Activated CD4-positive, alpha-beta T cell treated with anti-CD3 and anti-CD28 coated beads for 4 hours (primary cell): Measurements from ENCODE around the gene KATNB1.
"Not testable (repeated sequence)": the region's sequence is repeated elsewhere in the genome, so short reads cannot be mapped to it uniquely, and the experiment has no call there.

ENCODE experiments used
- DNase-seq, 2 donors: peaks; one replicate each; pipeline ENCODE4 v3.0.0-alpha.2; 2020

Gene KATNB1

DNA sequence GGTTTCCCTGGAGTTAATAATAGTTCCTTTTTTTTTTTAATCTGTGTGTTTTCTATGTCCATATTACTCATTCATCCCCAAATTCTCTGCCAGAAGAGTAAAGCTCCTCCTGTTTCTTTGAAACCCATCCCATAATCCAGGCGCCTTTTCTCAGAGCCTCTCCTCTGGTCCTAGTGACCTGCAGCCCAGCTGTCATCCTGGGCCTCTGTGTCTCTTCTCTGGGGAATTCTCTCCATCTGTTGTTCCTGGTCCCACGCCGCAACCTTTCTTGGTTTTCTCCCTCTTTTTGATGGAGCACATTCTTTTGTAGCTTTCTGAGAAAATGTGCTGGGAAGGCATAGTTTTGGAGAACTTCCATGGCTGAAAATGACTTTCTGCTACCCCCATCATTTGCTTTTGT, 10.2 kb downstream of the KATNB1 start:
- DNase-seq: no peak

DNA sequence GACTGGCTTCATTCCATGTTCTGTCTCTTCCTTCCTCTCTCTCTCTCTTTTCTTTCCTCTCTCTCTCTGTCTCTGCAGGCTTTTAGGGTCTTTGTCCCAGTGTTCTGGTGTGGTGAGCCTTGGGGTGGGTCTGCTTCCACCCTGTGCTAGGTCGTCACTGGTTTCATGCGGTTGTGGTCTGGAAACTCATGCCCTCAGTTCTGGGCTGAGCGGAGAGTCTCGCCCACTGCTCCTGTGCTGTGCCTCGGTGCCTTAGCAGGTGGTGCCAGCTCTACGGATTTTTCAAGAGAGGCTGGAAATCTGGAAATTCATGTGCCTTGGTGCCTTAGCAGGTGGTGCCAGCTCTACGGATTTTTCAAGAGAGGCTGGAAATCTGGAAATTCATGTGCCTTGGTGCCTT, 10.7 kb downstream of the KATNB1 start:
- DNase-seq: not testable (repeated sequence)

DNA sequence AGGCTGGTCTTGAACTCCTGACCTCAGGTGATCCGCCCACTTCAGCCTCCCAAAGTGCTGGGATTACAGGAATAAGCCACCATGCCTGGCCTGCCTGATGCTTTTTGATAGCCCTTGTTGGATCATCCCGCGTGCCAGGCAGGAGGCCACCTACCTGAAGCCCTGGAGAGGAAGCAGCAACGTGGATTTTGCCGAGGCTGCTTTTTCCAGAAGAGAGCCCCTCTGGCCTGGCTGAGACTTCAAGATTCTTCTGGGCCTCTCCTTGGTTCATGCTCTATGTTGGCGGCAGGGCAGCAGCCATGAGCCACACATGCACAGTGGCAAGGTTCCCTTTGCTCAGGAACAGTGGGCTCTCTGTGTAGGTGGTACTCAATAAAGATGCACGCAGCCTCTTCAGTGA, 11.5 kb downstream of the KATNB1 start:
- no peak for DNase-seq

DNA sequence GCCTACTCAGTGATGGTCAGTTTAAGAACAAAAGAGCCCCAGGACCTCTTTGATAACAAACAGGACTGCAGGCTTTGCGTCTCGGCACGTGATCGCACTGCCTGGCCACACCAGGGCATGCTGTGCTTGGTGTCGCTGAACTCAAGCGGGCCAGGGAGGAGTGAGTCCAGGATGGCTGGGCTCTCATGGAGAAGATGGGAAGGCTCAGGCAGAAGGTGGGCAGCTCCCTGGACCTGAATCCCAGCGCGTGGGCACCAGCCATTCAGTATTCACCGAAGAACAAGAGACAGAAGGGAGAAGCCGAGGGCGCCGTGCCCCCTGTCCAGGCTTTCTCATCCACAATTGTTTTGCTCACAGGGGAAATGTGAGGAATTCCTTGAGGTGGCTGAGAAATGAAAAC, 11.9 kb downstream of the KATNB1 start:
- no peak for DNase-seq

DNA sequence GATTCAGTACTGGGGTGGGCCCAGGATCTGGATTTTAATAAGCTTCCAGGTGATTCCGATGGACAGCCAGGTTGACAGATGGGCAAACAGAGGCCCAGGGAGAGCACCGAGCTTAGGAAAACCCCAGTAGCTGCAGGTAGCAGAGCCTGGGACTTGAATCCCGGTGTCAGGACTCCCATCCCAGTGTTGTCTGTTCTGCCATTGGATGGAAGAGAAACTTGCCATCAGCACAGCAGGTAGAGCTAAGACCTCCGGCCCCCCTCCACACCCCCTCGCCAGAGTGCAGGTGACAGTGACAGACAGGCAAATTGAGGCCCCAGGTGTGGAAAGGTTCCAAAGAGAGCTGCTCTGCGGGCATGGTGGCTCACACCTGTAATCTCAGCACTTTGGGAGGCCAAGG, 12.4 kb downstream of the KATNB1 start:
- no peak for DNase-seq

DNA sequence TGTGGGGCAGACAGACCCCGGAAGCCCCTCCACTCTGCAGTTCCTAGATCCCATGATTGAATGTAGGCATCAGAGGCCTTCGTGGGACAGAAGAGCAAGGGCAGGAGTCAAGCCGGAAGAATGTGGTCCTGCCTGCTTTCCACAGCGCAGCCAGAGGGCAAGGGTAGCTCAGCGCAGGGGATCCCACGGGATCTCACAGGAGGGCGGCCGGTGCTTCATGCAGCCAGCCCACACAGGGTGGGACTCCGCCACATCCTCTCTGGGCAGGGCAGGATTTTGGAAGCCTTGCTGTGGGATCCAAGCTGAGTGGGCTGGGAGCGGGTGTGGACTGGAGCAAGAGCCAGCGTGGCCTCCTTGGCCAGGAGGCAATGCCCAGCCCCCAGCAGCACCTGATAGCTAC, 13.0 kb downstream of the KATNB1 start:
- no peak for DNase-seq

DNA sequence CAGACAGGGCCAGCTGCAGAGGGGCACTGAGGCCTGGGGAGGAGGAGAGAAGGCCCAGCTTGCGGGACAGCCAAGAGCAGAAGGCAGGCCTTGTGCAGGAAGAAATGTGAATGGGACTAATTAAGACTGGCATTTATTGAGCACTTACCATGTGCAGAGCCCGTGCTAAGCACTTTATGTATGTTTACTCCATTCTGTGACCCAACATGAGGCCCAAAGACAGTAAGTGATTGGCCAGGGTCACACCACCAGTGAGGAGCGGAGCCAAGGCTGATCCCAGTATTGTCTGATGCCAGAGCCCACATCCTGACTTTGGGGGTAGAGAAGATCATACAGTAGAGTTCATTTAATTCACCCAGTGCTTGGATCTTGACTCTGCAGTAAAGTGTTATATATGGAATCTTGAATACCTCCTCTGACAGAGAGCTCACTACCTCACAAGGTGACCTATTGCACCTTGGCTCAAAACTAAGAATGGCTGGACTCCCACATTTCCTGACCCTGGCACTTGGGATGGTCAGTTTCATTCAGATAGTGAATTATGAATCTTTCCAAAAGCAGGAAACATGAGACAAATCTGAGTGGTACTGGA, 13.6 kb downstream of the KATNB1 start:
- DNase-seq: no peak

DNA sequence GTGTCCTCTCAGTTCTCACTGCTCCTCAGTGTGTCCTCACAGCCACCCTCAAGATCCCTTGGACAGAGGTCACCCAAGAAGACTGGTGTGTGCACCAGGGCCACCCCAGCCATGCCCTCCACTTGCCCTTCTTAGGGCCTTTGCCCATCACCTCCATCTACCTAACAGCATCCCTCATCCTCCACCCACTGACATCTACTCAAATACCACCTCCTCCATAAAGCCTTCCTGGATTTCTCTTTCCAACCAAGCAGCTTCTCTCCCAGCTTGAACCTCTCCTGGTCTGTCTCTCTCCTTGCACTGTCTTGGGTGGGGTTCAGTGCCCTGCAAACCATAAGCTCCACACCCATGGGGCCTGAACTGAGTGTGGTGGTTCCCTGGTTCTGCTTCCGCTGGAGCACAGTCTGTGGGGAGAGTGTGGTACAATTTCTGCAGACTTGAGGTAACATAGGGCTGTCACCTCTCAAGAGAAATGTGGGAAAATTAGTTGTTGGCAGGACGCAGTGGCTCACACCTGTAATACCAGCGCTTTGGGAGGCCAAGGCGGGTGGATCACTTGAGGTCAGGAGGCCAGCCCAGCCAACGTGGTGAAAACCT, 14.4 kb downstream of the KATNB1 start:
- DNase-seq: no peak

DNA sequence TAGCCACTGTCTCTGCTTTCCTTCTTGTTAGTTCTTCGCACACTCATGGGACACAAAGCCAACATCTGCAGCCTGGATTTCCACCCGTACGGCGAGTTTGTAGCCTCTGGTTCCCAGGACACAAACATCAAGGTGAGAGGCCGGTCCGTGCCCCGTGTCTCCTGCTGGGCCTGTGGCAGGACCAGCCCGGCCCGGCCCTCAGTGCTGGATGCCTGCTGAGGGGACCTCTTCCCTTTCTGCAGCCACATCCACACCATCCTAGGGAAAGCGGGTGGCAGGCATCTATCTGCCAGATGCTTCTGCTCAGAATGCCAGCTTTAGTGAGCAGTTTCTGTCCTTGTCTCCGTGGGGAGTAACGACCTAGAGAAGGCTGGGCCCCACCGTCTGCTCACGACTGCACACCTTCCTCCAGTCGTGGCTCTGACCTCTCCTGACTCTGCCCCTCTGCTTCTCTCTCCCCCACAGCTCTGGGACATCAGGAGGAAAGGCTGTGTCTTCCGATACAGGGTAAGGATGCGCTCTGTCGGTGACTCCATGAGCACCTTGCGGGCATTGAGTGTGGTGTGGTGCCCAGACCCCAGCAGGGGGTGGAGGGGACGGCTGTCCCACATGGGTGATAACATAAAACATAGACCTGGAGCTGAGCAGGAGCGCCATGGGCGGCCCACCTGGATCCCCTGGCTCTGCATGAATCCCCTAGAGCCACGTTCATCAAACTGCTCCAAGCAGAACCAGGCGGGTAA, 15.4 kb downstream of the KATNB1 start:
- no peak for DNase-seq

DNA sequence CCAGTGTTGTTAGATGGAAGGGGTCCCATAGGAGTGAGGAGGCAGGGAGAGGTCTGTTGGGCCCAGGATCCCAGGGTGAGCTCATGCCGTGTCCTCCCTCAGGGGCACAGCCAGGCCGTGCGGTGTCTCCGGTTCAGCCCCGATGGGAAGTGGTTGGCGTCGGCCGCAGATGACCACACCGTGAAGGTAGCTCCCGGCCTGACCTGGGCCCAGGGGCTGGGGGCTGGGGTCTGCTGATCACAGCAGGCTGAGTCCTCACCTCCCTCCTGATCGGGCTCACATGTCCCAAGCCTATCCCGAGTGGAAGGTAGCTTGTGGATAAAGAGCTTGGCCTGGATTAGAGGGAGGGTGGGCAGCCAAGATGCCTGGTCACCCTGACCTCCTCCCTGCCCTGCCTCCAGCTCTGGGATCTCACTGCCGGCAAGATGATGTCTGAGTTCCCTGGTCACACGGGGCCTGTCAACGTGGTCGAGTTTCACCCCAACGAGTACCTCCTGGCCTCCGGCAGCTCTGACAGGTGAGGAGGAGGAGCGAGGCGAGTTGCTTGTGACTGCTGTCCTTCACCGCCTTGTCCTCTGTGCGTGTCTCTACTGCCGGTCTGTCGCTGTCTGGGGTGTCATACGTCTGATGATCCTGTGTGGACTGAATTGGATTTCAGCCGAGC, 16.1 kb downstream of the KATNB1 start:
- no peak for DNase-seq

DNA sequence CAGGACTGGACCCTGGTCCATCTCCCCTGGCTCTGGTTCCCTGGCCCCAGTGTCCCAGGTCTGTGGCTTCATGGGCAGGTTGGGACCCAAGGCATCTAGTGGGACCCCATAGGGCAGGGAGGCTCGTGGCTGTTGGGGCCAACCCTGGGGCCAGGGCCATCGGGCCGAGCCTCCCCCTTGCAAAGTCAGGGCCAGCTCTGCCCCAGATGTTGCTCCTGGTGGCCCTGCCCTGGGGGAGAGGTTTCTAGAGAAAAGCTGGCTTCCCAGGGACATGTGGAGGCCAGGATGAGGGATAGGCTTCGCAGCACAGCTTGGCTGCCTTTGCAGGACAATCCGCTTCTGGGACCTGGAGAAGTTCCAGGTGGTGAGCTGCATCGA, 16.6 kb downstream of the KATNB1 start:
- no peak for DNase-seq

DNA sequence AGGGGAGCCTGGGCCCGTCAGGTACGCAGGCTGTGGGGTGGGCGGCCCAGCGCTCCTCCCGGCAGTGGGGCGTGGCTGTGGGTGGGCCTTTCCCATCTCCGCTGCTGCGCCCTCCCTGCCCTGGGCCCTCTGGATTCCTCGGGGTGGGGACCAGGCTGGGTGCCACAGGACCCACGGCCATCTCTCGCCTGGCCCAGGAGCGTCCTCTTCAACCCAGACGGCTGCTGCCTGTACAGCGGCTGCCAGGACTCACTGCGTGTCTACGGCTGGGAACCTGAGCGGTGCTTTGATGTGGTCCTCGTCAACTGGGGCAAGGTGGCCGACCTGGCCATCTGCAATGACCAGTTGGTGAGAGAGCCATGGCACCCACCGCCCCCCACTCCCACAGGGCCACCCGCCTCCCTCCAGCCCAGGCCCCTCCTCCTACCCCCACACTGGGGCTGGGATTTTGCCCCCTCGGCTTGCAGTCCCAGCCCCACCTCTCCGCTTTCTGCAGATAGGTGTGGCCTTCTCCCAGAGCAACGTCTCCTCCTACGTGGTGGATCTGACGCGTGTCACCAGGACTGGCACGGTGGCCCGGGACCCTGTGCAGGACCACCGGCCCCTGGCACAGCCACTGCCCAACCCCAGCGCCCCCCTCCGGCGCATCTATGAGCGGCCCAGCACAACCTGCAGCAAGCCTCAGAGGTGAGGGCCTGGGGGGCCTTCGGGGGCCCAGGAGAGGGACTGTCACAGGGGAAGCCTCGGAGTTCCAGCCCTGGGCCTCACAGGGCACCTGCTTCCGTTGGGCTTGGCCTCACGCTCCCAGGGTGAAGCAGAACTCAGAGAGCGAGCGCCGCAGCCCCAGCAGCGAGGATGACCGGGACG, 17.2 kb downstream of the KATNB1 start:
- no peak for DNase-seq

DNA sequence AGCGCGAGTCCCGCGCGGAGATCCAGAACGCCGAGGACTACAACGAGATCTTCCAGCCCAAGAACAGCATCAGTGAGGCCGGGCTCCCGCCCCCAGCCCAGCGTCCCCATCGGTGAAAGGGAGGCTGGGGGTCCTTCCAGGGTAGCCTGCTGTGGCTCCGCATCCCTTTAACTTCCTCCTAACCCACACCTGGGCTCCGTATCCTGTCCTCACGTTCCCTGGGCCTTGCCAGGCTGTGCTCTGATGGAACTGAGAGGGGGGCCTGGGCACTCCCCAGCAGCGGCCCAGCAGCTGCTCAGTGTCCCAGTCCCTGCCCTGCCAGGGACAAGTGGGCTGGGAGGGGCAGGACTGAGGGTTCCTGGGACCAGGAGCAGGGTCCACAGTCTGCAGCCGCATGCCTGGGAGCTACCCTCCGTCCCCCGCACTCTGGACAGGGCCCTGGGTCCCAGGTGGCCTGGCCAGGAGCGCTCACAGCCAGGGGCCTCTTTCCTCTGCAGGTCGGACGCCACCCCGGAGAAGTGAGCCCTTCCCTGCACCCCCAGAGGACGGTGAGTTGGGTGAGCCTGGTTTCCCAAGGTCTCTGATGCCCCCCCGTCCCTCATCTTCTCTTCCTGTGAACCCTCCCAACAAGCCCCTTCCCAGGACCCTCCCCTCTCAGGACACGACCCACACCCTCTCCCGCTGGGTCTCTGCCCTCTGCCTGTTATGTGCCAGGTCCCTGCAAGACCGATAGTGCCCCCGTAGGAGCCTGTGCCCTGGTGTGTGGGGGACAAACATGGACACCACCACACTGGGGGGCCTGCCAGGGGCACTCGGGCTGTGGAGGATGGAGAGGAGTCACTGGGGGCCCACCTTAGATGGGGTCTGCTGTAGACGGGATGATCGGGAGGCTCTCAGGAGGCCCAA, 18.1 kb downstream of the KATNB1 start:
- no peak for DNase-seq

DNA sequence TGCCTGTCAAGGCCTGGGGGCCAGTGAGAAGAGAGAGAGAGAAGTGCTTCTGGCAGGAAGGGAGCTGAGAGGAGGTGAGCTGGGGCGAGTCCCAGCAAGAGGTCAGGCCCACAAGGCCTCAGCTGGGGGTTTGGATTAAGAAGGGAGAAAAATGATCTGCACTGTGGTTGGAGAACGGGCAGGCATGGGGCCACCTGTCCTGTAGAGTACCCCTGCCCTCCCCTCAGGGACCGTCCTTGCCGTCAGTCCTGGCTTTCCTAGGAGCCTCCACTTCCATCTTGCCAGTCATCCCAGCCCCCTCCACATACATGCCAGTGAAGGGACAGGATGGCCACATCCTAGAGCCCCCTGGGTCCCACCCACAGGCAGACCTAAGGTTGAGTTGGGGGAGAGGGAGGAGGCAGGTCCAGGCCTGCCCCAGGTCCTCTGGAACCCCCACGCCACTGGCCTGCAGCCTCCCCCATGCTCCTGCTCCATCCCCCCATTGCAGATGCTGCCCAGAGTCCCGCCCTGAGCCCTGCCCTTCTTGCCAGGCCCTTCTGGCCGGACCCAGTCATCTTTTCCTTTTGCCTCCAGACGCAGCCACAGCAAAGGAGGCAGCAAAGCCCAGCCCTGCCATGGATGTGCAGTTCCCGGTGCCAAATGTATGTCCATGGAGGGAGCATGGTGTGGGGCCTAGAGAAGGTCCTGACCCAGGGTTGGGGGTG, 18.9 kb downstream of the KATNB1 start:
- no peak for DNase-seq

DNA sequence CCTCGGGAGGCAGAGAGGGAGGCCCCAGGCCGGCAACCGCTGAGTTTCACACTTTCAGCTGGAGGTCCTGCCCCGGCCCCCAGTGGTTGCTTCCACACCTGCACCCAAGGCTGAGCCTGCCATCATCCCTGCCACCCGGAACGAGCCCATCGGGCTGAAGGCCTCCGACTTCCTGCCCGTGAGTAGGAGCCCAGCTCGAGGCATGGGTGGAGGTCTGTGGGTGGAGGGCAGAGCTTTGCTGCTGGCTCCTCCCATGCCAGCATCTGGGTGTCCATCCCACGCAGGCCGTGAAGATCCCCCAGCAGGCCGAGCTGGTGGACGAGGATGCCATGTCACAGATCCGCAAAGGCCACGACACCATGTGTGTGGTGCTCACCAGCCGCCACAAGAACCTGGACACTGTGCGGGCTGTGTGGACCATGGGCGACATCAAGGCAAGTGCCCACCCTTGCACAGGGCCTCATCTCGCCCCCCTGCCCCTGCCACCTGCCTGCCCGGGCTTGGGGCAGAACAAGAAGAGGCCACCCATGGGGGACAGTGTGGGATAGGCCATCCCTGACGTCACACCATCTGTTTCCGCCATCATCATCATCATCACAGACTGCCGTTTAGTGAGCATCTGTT, 19.6 kb downstream of the KATNB1 start:
- no peak for DNase-seq

DNA sequence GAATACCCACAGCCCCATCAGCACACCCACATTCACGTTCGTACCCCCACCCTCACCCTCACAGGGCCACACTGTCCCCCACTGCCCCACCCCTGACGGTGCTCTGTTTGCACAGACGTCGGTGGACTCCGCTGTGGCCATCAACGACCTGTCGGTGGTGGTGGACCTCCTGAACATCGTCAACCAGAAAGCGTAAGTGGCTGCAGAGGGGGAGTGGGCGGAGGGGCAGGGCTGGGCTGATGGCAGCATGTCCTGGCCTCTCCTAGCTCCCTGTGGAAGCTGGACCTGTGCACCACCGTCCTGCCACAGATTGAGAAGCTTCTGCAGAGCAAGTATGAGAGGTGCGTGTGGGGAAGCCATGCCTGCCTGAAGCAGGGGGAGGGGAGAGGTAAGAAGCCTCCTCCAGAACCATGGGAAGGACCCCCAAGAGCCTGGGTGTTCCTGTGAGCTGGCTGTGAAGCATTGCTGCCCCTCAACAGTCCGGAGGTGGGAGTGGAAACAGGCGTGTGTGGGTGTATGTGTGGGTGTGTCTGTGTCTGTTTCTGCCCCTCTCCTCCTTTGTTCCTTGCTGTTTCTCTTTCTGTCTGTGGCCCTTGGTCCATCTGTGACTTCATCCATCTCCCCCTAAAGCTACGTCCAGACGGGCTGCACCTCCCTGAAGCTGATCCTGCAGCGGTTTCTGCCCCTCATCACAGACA, 20.3 kb downstream of the KATNB1 start:
- DNase-seq: no peak

DNA sequence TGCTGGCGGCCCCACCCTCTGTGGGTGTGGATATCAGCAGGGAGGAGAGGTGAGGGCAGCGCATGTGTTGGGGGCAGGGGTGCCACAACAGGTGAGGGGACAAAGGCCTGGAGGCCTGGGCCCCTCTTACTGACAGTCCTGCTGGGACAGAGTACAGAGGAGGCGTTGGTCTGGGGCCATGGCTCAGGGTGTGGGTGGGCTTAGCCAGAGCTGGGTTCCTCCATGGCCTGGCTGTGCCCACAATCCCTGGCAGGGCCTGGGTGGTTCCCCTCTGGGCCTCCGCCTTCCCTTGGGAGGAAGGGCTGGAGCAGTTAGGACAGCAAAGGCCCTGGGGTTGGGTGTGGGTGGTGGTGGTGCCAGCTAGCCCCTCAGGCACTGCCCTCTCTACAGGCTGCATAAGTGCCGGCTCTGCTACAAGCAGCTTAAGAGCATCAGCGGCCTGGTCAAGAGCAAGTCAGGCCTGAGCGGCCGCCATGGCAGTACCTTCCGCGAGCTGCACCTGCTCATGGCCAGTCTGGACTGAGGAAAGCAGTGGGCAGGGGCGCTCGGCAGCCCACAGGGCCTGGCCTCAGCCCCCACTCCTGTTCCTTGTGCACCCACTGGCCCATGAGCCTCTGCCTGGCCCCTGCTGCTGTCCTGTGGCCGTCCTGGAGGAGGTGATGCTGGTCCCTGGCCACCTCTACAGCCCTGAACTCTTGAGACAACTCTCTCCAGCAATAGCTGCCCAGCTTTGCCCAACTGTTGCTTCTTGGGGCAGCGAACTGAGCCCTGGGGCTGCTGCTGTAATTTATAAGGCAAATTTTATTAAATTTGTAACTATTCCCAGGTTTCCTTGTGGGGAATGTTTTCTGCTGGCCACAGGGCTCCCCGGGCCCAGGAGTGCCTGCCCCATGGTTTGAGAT, 21.1 kb downstream of the KATNB1 start:
- no peak for DNase-seq

DNA sequence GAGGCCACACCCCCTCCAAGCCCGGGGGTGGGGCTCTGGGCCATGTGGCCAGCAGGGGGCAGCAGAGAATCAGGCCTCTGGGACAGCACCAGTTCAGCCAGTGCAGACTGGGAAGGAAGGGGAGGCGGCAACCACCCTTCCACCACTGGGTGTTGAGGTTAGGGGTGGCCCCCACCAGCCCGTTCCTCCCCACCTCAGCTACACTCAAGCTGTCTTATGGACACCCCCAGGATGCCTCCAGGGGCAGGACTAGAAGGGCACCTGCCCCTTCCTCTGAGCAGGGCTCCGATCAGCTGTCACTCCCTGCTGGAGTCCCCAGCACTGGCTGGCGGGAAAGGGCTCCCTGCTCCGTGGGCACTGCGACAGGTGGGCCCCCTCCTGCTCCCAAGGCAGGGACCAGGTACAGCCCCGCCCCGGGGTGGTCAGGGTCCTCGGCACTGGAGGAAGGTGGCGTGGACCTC, 21.8 kb downstream of the KATNB1 start:
- DNase-seq: peak; percentile 83 to 92

DNA sequence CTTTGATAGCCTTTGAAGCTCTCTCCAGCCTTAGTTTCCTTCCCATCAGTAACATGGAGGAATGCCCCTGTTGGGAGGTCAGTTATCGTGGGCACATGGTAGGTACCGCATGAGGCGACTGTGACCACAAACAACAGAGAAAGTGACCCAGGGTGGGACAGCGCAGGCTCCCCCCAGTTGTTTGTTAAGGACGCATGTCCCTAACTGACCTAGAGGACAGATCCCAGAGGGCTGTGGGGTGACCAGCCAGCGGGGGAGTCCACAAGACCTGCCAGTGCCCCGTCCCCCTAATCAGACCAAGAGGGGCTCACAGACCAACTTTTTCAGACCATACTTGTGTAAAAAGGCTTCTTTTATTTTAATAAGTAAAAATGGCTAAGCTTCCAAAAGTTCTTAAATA, 22.3 kb downstream of the KATNB1 start:
- no peak for DNase-seq
